Natural killer cell (primary cell): ENCODE measurements around the gene SNAI3. TPM values are rescaled to one million over a fixed set of nuclear protein-coding genes. Genes with fewer than 3 reads are reported as not detected.
A peak's percentile ranks its signal among the peaks of the same experiment; 100 is the strongest.

Source experiments
- ATAC-seq, 3 donors: fragments of 150-1000 bp in 2 of 3; fragments of 200-7000 bp in 1 of 3; cut with Tn5 transposase; 1 replicate in 1 of 3; 2 replicates in 2 of 3; pipeline ENCODE4 v1.10.0; 2021; ENCODE audit warnings: mild to moderate bottlenecking in 2 of 3, moderate library complexity in 2 of 3
- DNase-seq, 2 donors: peaks; one replicate each; pipeline versions ENCODE4 v3.0.0 to v3.0.0-alpha.2; 2013 to 2021; ENCODE audit warnings: mixed read lengths in 1 of 2
- H3K27ac ChIP-seq: one replicate; pipeline ENCODE4 v1.5.1; 2013; ENCODE audit warnings: mild to moderate bottlenecking, low read length
- H3K27me3 ChIP-seq: one replicate; pipeline ENCODE4 v1.6.1; 2013; ENCODE audit warnings: low read length; ENCODE audit not compliant: control insufficient read depth, insufficient read depth
- H3K36me3 ChIP-seq: one replicate; pipeline ENCODE4 v1.6.1; 2013; ENCODE audit warnings: low read length; ENCODE audit not compliant: control insufficient read depth, insufficient read depth
- H3K4me1 ChIP-seq: one replicate; pipeline ENCODE4 v1.6.1; 2013; ENCODE audit warnings: low read length; ENCODE audit not compliant: control insufficient read depth, insufficient read depth
- H3K4me3 ChIP-seq: one replicate; pipeline ENCODE4 v1.5.1; 2013; ENCODE audit warnings: low read length
- H3K9me3 ChIP-seq: one replicate; pipeline ENCODE4 v1.6.1; 2013; ENCODE audit warnings: low read length; ENCODE audit not compliant: control insufficient read depth, insufficient read depth
- H3K27ac Mint-ChIP-seq, 2 donors: one replicate each; pipeline ENCODE4 v1.8.0; 2022; ENCODE audit warnings: mild to moderate bottlenecking in 2 of 2, mixed read lengths in 2 of 2, moderate library complexity in 1 of 2
- H3K27me3 Mint-ChIP-seq, 2 donors: one replicate each; pipeline ENCODE4 v1.8.0; 2022; ENCODE audit warnings: low read depth in 2 of 2, mixed read lengths in 2 of 2
- H3K36me3 Mint-ChIP-seq: one replicate; pipeline ENCODE4 v1.8.0; 2022; ENCODE audit warnings: mixed read lengths
- H3K4me1 Mint-ChIP-seq, 2 donors: one replicate each; pipeline ENCODE4 v1.8.0; 2022; ENCODE audit warnings: mixed read lengths in 2 of 2
- H3K4me3 Mint-ChIP-seq: one replicate; pipeline ENCODE4 v1.8.0; 2022; ENCODE audit warnings: mild to moderate bottlenecking, moderate library complexity, mixed read lengths
- H3K9me3 Mint-ChIP-seq, 2 donors: one replicate each; pipeline ENCODE4 v1.8.0; 2022; ENCODE audit warnings: mixed read lengths in 2 of 2
- WGBS: methylation state at CpG from one replicate; pipeline ENCODE4 v1.1.7; 2013; ENCODE audit warnings: missing lambda C conversion rate; ENCODE audit not compliant: insufficient coverage; 5-methylcytosine and 5-hydroxymethylcytosine counted together
- intact Hi-C: fragments of 100-400 bp; cut with micrococcal nuclease; formaldehyde crosslinking; loops from one replicate; pipeline ENCODE4 v1.14.2; 2022
- total RNA-seq, 4 donors: library from RNA; stranded (reverse); fragments of 120-200 nt in 1 of 4; gene quantifications; one replicate each; pipeline versions ENCODE4 v1.2.3 to v1.2.4, GENCODE V29; 2013 to 2022
- TF ChIP-seq, protein P1 (sequence below): fragments of 200-600 bp; IDR thresholded peaks from one replicate; pipeline ENCODE4 v1.8.0; 2022; ENCODE audit warnings: antibody characterized with exemption

SNAI3 gene
- total RNA-seq, 3 donors from 2014 or later (not counting 1 experiment from before 2014, with no cell fraction given), result 8.2 to 9.2 (median 8.4) TPM

DNA sequence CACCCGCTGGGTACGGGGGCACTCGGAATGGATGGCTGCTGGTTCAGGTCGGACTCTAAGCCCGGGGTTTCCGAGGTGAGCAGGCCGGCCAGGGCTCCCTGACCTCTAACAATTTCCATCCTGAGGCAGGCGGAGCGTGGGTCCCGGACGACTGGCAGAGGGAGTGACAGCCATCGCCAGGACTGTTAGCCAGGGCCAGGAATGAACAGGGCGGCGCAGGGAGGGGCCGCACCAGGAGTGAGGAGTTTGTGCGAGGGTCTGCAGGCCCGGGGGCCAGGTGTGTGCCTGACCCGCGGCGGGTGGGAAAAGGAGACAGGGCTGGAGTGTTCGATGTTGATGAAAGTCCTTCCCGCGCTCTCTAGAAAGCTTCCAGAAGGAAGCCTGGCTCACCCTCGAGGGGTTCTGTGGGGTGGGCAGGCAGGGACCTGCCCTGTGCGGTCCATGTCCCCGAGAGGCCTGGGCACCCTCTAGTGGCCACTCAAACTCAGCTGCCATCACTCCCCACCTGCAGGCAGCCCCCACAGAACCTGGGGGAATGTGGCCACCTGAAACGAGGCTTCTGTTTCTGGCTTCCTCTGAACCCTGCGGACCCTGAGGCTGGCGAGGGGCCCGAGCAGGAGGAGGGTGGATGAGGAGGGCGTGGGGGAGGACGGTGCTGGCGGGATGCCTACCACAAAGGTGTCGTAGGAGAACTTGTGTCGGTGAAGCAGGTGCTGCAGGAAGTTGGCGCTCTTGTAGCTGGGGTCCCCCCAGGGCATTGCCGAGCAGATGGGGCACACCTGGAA, 11.7 kb upstream of the SNAI3 start:
- Histone ChIP-seq H3K27ac (no peak overlapping the region), H3K4me1 (peaks cover 70% of the 10 kb centered on the region), H3K36me3 (peaks cover 55% of the 10 kb centered on the region), H3K9me3 (no peaks in the 10 kb centered on the region), H3K4me3 (no peak overlapping the region), H3K27me3 (no peaks in the 10 kb centered on the region)
- TF ChIP-seq, protein P1, sequence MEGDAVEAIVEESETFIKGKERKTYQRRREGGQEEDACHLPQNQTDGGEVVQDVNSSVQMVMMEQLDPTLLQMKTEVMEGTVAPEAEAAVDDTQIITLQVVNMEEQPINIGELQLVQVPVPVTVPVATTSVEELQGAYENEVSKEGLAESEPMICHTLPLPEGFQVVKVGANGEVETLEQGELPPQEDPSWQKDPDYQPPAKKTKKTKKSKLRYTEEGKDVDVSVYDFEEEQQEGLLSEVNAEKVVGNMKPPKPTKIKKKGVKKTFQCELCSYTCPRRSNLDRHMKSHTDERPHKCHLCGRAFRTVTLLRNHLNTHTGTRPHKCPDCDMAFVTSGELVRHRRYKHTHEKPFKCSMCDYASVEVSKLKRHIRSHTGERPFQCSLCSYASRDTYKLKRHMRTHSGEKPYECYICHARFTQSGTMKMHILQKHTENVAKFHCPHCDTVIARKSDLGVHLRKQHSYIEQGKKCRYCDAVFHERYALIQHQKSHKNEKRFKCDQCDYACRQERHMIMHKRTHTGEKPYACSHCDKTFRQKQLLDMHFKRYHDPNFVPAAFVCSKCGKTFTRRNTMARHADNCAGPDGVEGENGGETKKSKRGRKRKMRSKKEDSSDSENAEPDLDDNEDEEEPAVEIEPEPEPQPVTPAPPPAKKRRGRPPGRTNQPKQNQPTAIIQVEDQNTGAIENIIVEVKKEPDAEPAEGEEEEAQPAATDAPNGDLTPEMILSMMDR, result no peak
- Mint-ChIP-seq H3K27ac (peak overlapping the region; percentile 73), H3K4me3 (peak overlapping the region; percentile 31), H3K4me1 (peaks cover 34 to 52% of the 10 kb centered on the region in 2 donors), H3K27me3 (no peaks in the 10 kb centered on the region), H3K36me3 (no peaks in the 10 kb centered on the region), H3K9me3 (no peaks in the 10 kb centered on the region)
- WGBS, result 81% methylated on average over 37 of the region's 37 CpGs
- intact Hi-C loops, result no loop called here
- ATAC-seq (no peak), DNase-seq (peak in 1 of 2 donors; percentile 62)

DNA sequence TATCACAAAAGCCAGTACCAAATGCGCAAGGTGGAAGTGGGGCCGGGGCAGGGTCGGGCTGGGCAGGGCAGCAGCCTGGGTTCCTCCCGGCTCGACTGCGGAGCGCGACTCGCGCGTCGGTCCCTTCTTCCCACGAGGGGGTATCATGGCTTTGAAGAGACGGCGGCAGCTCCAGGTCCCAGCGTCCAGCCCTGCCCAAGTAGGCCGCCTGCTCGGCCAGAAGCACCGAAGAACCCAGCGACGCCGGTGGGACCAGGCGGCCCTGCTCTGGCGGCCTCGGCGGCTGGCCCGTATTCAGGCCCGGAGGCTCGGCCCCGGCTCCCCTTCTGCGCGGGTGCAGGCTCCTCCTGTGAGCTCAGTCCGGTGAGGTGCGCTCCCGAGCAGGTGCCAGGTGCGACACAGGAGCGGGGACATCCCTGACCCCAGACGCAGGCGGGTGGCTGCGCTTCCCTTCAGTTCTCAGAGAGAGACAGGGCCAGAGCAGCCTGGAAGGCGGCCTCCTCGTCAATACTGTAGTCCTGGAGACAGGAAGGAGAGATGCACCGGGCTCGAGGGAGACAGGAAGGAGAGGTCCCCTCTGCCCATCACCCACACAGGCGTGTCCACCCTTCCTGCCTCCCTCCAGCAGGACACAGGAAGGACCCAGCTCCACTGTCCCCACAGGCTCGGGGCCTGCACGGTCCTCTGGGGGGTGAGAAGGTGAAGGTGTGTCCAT, 11.0 kb upstream of the SNAI3 start:
- DNase-seq (no peak), ATAC-seq (no peak)
- intact Hi-C loops, result no loop called here
- Histone ChIP-seq H3K4me1 (peaks cover 70% of the 10 kb centered on the region), H3K27ac (no peak overlapping the region), H3K36me3 (peaks cover 52% of the 10 kb centered on the region), H3K27me3 (no peaks in the 10 kb centered on the region), H3K4me3 (no peak overlapping the region), H3K9me3 (no peaks in the 10 kb centered on the region)
- Mint-ChIP-seq H3K36me3 (no peaks in the 10 kb centered on the region), H3K4me1 (peaks cover 32 to 51% of the 10 kb centered on the region in 2 donors), H3K9me3 (no peaks in the 10 kb centered on the region), H3K27me3 (no peaks in the 10 kb centered on the region), H3K4me3 (peak overlapping the region; percentile 31), H3K27ac (peak overlapping the region; percentile 73)
- TF ChIP-seq, protein P1, result no peak
- WGBS, result 94% methylated on average over 44 of the region's 47 CpGs

DNA sequence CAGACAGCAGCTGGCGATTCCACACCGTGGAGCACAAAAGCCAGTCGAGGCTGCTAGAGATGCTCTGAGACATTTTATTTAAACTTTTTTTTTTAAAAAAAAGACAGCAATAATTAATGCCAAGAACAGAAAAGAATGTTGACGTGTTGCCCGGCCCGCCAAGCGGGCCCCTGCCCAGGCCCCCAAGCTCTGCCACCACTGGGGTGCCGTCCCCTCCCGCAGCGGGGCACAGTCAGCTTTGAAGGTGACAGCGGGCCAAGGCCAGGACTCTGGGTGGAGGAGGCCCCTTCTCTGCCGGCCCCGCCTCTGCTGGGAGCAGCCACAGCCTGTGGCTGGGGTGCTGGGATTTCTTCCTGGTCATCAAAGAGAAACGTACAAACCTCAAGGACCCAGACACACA, 10.1 kb upstream of the SNAI3 start:
- 90% methylated on average over 14 of the region's 14 CpGs for WGBS
- Mint-ChIP-seq H3K9me3 (no peaks in the 10 kb centered on the region), H3K27ac (peak overlapping the region in 1 of 2 donors; percentile 73), H3K4me3 (no peak overlapping the region), H3K27me3 (no peaks in the 10 kb centered on the region), H3K36me3 (no peaks in the 10 kb centered on the region), H3K4me1 (peaks cover 25 to 50% of the 10 kb centered on the region in 2 donors)
- DNase-seq (no peak), ATAC-seq (no peak)
- intact Hi-C loops, result no loop called here
- Histone ChIP-seq H3K27me3 (no peaks in the 10 kb centered on the region), H3K27ac (no peak overlapping the region), H3K4me3 (no peak overlapping the region), H3K9me3 (no peaks in the 10 kb centered on the region), H3K4me1 (peaks cover 70% of the 10 kb centered on the region), H3K36me3 (peaks cover 52% of the 10 kb centered on the region)
- TF ChIP-seq, protein P1, result no peak
